Measurements from ENCODE around the gene TMEM150A. TPM values are rescaled to one million over a fixed set of nuclear protein-coding genes. Genes with fewer than 3 reads are reported as not detected.

The TMEM150A gene
- total RNA-seq, result 10 to 100 TPM in 3 of 4 donors, 1 to 10 TPM in 1; 8.9 to 25.2 (median 21.9) TPM

- Histone ChIP-seq H3K4me3 (replicated peaks in 1 of 3) (peak within 1 kb of the TSS; percentile 51 to 60 (median 52)), H3K27me3 (no peaks in the 10 kb centered on the region), H3K4me1 (peaks cover 29 to 45% of the 10 kb centered on the region in 2 donors), H3K27ac (peak within 1 kb of the TSS; percentile 42 to 76 (median 63)), H3K9me3 (no peaks in the 10 kb centered on the region), H3K36me3 (peaks cover 0 to 6% of the 10 kb centered on the region in 2 donors)
- peak; percentile 58 to 90 for TF ChIP-seq POLR2A (IDR thresholded peaks at IDR 0.05)
- peak in 3 of 6 experiments; percentile 45 to 62 (median 50) for TF ChIP-seq CTCF (IDR thresholded peaks at IDR 0.05)
- 0% methylated on average over 14 to 29 of the region's 73 CpGs for WGBS, 2 donors
- DNase-seq, result peak; percentile 97
- intact Hi-C loops (cut with DNase I), result no loop called here
Measured at GRCh38 chr2:85602476-85603234, at the start of gene TMEM150A. TMEM150A (minus strand) TSS chr2:85602698; CDS start chr2:85601948, 750 bp downstream.

- H3K27ac ChIP-seq, result peak overlapping the region; percentile 16 to 84 (median 84)
- intact Hi-C loops (cut with DNase I), result no loop called here
- no peak for DNase-seq
- H3K4me1 ChIP-seq, result peaks cover 10 to 27% of the 10 kb centered on the region in 2 donors
- H3K4me3 ChIP-seq (replicated peaks in 1 of 3), result no peak overlapping the region
- H3K27me3 ChIP-seq, result no peaks in the 10 kb centered on the region
- no peak for TF ChIP-seq CTCF (IDR thresholded peaks at IDR 0.05)
- TF ChIP-seq POLR2A (IDR thresholded peaks at IDR 0.05), result no peak
- no peaks in the 10 kb centered on the region for H3K9me3 ChIP-seq
- WGBS, 2 donors, result 93 to 98% methylated on average over 2 of the region's 2 CpGs
- peaks cover 4 to 29% of the 10 kb centered on the region in 2 donors for H3K36me3 ChIP-seq
Measured at GRCh38 chr2:85652056-85652455, 49.6 kb upstream of the TMEM150A start.

GRCh38 chr2:85651097-85651496 lies 48.6 kb upstream of the TMEM150A start:
- Histone ChIP-seq H3K27me3 (no peaks in the 10 kb centered on the region), H3K9me3 (no peaks in the 10 kb centered on the region), H3K36me3 (peaks cover 8 to 38% of the 10 kb centered on the region in 2 donors), H3K4me1 (peaks cover 10 to 27% of the 10 kb centered on the region in 2 donors), H3K27ac (peak overlapping the region; percentile 15 to 67 (median 41)), H3K4me3 (replicated peaks in 1 of 3) (no peak overlapping the region)
- intact Hi-C loops (cut with DNase I), result no loop called here
- no peak for DNase-seq
- TF ChIP-seq CTCF (IDR thresholded peaks at IDR 0.05) (no peak), POLR2A (IDR thresholded peaks at IDR 0.05) (no peak)
- 86% methylated on average over 3 of the region's 3 CpGs for WGBS, 2 donors

GRCh38 chr2:85650456-85650855 lies 48.0 kb upstream of the TMEM150A start:
- no peaks in the 10 kb centered on the region for H3K27me3 ChIP-seq
- WGBS, 2 donors, result 94 to 98% methylated on average over 4 of the region's 4 CpGs
- H3K36me3 ChIP-seq, result peaks cover 15 to 45% of the 10 kb centered on the region in 2 donors
- no peak for DNase-seq
- TF ChIP-seq POLR2A (IDR thresholded peaks at IDR 0.05) (no peak), CTCF (IDR thresholded peaks at IDR 0.05) (no peak)
- H3K4me1 ChIP-seq, result peaks cover 10 to 27% of the 10 kb centered on the region in 2 donors
- H3K9me3 ChIP-seq, result no peaks in the 10 kb centered on the region
- intact Hi-C loops (cut with DNase I), result no loop called here
- no peak overlapping the region for H3K4me3 ChIP-seq (replicated peaks in 1 of 3)
- peak overlapping the region in 2 of 3 donors; percentile 41 to 67 for H3K27ac ChIP-seq
